Measurements from ENCODE around the gene HSPB7.

GRCh38 chr1:16043521-16043920 is 25.7 kb upstream of the HSPB7 start, which contains the start of gene CLCNKB:
- TF ChIP-seq CTCF (IDR thresholded peaks at IDR 0.05; ENCODE audit: extremely low read depth in 1 of 2, insufficient read depth in 1 of 2, low read depth in 1 of 2, low read length in 2 of 2): no peak
- no peak for TF ChIP-seq MYC (IDR thresholded peaks at IDR 0.05; ENCODE audit: low read depth, low read length)
- no peak for TF ChIP-seq POLR2A (IDR thresholded peaks at IDR 0.05; ENCODE audit: low read depth, low read length)
- no peak for TF ChIP-seq MAX (IDR thresholded peaks at IDR 0.05; ENCODE audit: insufficient read depth, insufficient read length)
- no peak for TF ChIP-seq EZH2 (IDR thresholded peaks at IDR 0.05; ENCODE audit: borderline replicate concordance, low read depth, low read length, severe bottlenecking)

All from endothelial cell of umbilical vein (primary cell).